HG03139 (cell line): ENCODE measurements around the gene TRAF1.

ENCODE experiments used
- ATAC-seq: cut with Tn5 transposase; IDR thresholded peaks from one replicate; pipeline ENCODE4 v1.9.1; 2021; ENCODE audit not compliant: unreplicated experiment

TRAF1 gene

GRCh38 chr9:120924698-120925534 is 1.7 kb downstream of the TRAF1 start:
- ATAC-seq = no peak

GRCh38 chr9:120923620-120924328 is 2.8 kb downstream of the TRAF1 start:
- no peak for ATAC-seq

- ATAC-seq = no peak
Observed at GRCh38 chr9:120922404-120923195, 4.0 kb downstream of the TRAF1 start.

DNA sequence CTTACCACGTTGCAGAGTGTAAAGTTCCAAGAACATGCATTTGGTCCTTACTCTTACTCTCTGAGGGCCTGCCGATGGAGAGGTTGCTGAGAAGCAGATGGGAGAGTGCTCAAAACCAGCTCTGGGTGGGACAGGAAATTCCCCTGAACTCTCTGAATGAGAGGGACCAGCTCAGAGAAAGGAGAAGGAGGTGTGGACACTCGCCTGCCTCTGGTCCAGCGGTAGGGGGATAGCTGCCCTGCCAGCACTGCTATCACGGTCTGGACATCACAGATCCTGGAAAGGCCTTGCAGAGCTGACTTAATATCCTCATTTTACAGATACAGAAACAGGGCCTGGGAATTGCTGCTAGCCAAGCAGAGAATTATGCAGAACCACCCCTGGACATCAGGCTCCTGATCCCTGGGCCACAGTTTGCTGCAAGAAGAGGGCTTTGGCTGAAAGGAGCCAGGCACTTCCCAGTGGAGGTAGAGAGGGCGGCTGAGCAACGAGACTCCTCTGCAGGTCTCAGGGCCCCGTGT is 4.9 kb downstream of the TRAF1 start:
- no peak for ATAC-seq

GRCh38 chr9:120920806-120921178 is 5.8 kb downstream of the TRAF1 start:
- no peak for ATAC-seq

- no peak for ATAC-seq
Observed at GRCh38 chr9:120919843-120920805, 6.5 kb downstream of the TRAF1 start.

DNA sequence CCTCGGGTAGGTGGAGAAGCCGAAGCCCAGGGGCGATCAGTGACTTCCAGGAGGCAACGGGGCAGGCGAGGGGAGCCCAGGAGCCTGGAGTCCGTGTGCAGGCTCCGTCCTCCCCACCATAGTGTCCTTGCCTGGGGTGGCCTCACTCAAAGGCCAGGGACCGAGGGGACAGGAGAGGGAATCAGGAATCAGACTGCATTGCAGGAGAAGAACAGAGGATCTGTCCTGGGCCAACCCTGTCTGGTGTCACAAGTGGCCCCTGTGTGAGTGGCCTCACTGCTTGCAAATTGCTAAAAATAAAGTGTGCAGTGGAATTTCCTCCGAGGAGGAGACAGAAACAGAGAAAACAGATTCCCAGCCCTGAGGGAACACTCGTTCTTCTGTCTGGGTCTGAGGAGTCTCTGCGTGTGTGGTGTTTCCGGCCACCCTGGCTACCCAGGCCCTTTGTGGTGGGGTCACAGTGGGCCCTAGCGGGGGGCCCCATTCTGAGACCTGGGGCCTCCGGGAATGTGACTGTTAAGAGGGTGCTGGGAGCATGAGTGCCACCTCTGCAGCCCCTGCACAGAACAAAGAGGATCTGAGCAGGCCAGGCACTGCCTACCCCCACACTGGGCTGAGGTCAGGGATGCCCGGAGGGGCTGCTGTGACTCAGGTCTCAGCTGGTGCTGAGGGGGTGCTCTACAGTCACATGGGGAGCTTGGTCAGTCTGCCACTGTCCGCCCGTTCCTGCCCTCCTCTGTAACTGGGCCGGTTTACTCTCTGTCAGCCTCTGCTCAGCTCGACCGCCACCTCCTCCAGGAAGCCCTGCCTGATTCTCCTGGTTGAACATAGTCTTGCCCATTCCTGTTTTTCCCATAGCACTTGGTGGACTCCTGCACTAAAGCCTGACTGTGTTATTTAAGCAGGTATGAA is 7.4 kb downstream of the TRAF1 start:
- no peak for ATAC-seq

GRCh38 chr9:120917929-120918762 is 8.4 kb downstream of the TRAF1 start:
- no peak for ATAC-seq

DNA sequence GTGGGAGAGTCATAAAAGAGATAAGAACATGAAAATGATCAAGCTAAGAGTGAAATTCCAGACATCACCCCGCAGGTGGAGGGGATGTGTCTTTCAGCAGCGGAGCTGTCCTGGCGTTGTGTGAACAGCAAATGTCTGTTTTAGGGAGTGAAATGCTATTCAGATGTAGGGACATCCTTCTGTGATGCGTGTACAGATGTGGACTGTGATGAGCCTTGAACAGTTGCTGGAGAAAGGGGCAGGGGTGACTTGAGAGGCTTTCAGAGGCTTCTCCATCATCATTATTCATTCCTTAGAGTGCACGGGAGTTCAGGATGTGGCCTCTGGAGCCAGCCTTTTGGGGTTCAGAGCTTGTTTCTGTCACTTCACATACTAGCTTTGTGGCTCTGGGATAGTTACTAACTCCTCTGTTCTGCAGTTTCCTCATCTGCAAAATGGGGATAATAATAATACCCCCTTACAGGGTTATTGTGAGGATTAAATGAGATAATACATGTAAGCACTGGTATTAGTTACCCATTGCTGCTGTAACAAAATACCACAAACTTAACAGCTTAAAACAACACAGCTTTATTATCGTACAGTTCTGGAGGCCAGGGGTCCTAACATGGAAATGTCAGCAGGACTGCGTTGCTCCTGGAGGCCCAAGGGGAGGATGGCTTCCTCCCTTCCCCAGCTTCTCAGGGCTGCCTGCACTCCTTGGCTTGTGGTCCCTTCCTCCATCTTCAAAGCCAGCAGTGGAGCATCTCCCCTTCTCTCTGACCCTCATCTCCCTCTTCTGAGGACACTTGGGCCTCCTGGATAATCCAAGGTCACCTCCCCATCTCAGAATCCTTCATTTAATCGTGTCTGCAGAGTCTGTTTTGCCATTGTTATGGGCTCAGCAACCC is 9.4 kb downstream of the TRAF1 start:
- no peak for ATAC-seq

DNA sequence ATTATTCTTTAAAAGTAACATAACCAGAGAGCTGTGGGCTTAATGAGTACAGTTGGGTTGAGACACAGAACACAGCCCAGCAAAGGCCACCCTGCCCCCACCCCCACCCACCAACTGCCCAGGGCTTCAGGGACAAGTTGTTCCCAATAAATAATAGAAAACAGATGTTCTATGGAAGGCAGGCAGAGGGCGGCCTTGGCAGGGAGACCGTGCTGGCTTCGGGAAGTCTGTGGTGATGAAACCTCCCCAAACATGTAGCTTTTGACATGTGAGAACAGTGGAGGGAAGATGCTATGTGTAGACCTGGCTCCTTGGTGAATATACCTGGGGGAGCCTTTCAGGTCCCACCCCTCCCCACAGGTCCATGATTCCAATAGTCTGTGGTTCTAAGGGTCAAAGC is 10.0 kb downstream of the TRAF1 start:
- no peak for ATAC-seq

GRCh38 chr9:120915854-120916470 is 10.6 kb downstream of the TRAF1 start:
- ATAC-seq = no peak

DNA sequence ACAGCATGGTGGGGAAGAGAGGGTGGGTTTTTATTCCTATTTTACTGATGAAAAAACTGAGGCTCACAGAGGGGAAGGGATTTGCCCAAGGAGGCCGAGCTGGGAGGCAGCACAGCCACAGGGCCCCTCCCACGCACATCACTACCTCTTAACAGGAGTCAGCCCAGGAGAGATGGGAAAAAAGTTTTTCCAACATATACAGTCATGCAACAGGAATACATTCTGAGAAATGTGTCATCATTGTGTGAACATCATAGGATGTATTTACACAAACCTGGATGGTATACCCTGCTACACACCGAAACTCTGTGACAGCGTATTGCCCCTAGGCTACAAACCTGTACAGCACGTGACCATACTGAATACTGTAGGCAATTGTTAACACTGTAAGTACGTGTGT is 11.6 kb downstream of the TRAF1 start:
- no peak for ATAC-seq

DNA sequence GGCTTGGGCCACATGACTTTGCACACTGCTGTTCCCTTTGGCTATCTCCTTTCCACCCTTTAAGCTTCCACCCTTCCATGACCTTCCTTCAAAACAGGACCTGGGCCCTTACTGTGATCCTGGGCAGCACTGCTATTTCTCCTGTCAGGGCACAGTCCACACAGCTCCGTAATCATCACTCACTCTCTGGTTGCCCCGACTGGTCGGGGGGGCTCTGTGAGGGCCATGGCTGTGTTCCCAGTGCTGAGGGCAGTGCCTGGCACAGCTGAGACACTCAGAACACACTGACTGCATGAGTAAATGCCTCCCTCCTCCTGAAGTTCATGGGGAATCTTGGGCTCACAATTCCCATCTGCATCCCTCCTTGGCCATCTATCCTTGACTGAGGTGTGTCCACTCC is 12.2 kb downstream of the TRAF1 start:
- no peak for ATAC-seq

GRCh38 chr9:120913647-120914264 is 12.8 kb downstream of the TRAF1 start:
- ATAC-seq = no peak

GRCh38 chr9:120912958-120913646 is 13.5 kb downstream of the TRAF1 start:
- ATAC-seq = no peak

DNA sequence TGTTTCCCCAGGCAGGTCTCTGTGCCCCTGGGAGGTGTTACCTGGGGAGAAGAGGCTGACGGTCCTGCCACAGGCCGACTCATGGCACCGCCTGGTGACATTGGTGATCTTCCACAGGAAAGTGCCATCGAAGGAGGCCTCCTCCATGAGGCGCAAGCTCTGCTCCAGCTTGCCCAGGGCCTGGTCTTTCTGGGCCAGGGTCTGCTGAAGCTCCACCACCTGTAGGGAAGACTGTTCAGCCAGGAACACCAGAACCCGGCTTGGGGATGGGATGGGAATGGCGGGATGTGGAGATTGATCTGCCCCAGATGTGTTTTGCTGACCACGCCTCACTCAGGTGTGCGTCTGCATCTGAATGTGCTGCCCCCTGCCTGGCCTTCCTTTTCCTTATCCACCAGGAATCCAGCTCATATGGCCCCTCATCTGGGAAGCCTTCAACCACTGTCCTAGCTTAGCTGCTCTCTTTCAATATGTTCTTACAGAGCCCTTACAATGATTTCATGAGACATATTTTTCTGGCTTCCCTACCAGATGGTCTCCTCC is 15.2 kb downstream of the TRAF1 start:
- ATAC-seq = no peak
